B cell (primary cell): ENCODE data around the gene UBA1. TPM values are rescaled to one million over a fixed set of nuclear protein-coding genes. Genes with fewer than 3 reads are reported as not detected.

ENCODE experiments used
- ATAC-seq: fragments of 200-7000 bp; cut with Tn5 transposase; one replicate; pipeline ENCODE4 v1.10.0; 2021; ENCODE audit warnings: low read depth, mild to moderate bottlenecking, moderate number of reproducible peaks, moderate library complexity
- CTCF ChIA-PET: fragments of 350-600 bp; sonication (Branson Sonifier 250); formaldehyde crosslinking; loops from one replicate; lab custom pipeline; 2021; ENCODE audit warnings: antibody characterized with exemption, inconsistent platforms; lab: Charles Lee
- POLR2A ChIA-PET: fragments of 350-600 bp; sonication (Branson Sonifier 250); formaldehyde crosslinking; loops from one replicate; lab custom pipeline; 2021; ENCODE audit warnings: antibody characterized with exemption; lab: Charles Lee
- DNase-seq: peaks from one replicate; pipeline ENCODE4 v3.0.0; 2013
- H2AFZ ChIP-seq: 2 replicates; pipeline ENCODE4 v1.6.1; 2012; ENCODE audit warnings: mild to moderate bottlenecking, low read depth, low read length; ENCODE audit not compliant: insufficient read depth, poor library complexity, severe bottlenecking
- H3K27ac ChIP-seq, 2 donors: 1 replicate in 1 of 2; 2 replicates in 1 of 2; pipeline ENCODE4 v1.5.1; 2012 to 2013; ENCODE audit warnings: low read length in 2 of 2, mild to moderate bottlenecking in 2 of 2, moderate library complexity in 1 of 2
- H3K27me3 ChIP-seq, 4 experiments: fragments of 200-600 bp in 1 of 4; sonication (generic) in 1 of 4; replicated peaks in 1 of 4; 1 replicate in 2 of 4; 2 replicates in 2 of 4; pipeline versions ENCODE4 v1.6.1 to v1.7.0; 2013 to 2016; ENCODE audit warnings: low read length in 3 of 4, mild to moderate bottlenecking in 2 of 4, mixed read lengths in 1 of 4, moderate library complexity in 1 of 4; ENCODE audit not compliant: insufficient read depth in 4 of 4, control insufficient read depth in 3 of 4; ENCODE audit errors: control extremely low read depth in 1 of 4
- H3K36me3 ChIP-seq, 2 experiments: replicated peaks in 1 of 2; 1 replicate in 1 of 2; 2 replicates in 1 of 2; pipeline versions ENCODE4 v1.6.1 to v1.7.1; 2013; ENCODE audit warnings: low read length in 1 of 2; ENCODE audit not compliant: insufficient read depth in 2 of 2, control insufficient read depth in 1 of 2; ENCODE audit errors: control extremely low read depth in 1 of 2, extremely low read depth in 1 of 2
- H3K4me1 ChIP-seq, 2 donors: fragments of 200-600 bp in 1 of 2; sonication (generic) in 1 of 2; 1 replicate in 1 of 2; 2 replicates in 1 of 2; pipeline versions ENCODE4 v1.5.1 to v1.6.1; 2013 to 2017; ENCODE audit warnings: low read length in 2 of 2; ENCODE audit not compliant: control insufficient read depth in 2 of 2, insufficient read depth in 2 of 2
- H3K4me2 ChIP-seq: replicated peaks from 2 replicates; pipeline ENCODE3; 2012; ENCODE audit warnings: mild to moderate bottlenecking, low read depth, low read length; ENCODE audit not compliant: poor library complexity, severe bottlenecking
- H3K4me3 ChIP-seq, 5 experiments: fragments of 200-600 bp in 1 of 5; sonication (generic) in 1 of 5; 1 replicate in 3 of 5; 2 replicates in 2 of 5; pipeline versions ENCODE4 v1.5.1 to v1.7.0; 2011 to 2016; ENCODE audit warnings: low read length in 4 of 5, mild to moderate bottlenecking in 4 of 5, low read depth in 2 of 5, control low read depth in 1 of 5, moderate library complexity in 1 of 5; ENCODE audit not compliant: insufficient read depth in 1 of 5; ENCODE audit errors: control extremely low read depth in 1 of 5, extremely low read depth in 1 of 5
- H3K79me2 ChIP-seq: fragments of 200-600 bp; sonication (generic); one replicate; pipeline ENCODE4 v1.6.0; 2016; ENCODE audit warnings: low read length; ENCODE audit not compliant: control insufficient read depth, insufficient read depth
- H3K9ac ChIP-seq: fragments of 200-600 bp; sonication (generic); 2 replicates; pipeline ENCODE4 v1.6.1; 2017; ENCODE audit warnings: mild to moderate bottlenecking, low read length, moderate library complexity
- H3K9me3 ChIP-seq, 3 donors: one replicate each; pipeline versions ENCODE4 v1.6.1 to v1.7.1; 2013; ENCODE audit warnings: low read length in 2 of 3; ENCODE audit not compliant: control insufficient read depth in 2 of 3, insufficient read depth in 1 of 3; ENCODE audit errors: control extremely low read depth in 1 of 3
- H4K20me1 ChIP-seq: 2 replicates; pipeline ENCODE4 v1.6.0; 2012; ENCODE audit warnings: mild to moderate bottlenecking, low read length; ENCODE audit not compliant: insufficient read depth, control insufficient read depth, poor library complexity, severe bottlenecking
- H3K27ac Mint-ChIP-seq: one replicate; pipeline ENCODE4 v1.8.0; 2021; ENCODE audit warnings: mixed read lengths
- H3K27me3 Mint-ChIP-seq: one replicate; pipeline ENCODE4 v1.8.0; 2021; ENCODE audit warnings: mixed read lengths
- H3K4me1 Mint-ChIP-seq: one replicate; pipeline ENCODE4 v1.8.0; 2021; ENCODE audit warnings: mixed read lengths
- H3K4me3 Mint-ChIP-seq: one replicate; pipeline ENCODE4 v1.8.0; 2021; ENCODE audit warnings: mixed read lengths
- H3K9me3 Mint-ChIP-seq: one replicate; pipeline ENCODE4 v1.8.0; 2022; ENCODE audit warnings: mixed read lengths; ENCODE audit not compliant: insufficient read depth
- EZH2 ChIP-seq: IDR thresholded peaks from 2 replicates; pipeline ENCODE4 v1.6.1; 2012; ENCODE audit warnings: borderline replicate concordance, low read depth, mild to moderate bottlenecking, moderate library complexity, low read length; ENCODE audit not compliant: insufficient read depth, poor library complexity, severe bottlenecking
- WGBS: methylation state at CpG from one replicate; pipeline ENCODE4 v1.1.5; 2013; ENCODE audit warnings: missing lambda C conversion rate; ENCODE audit not compliant: insufficient coverage; 5-methylcytosine and 5-hydroxymethylcytosine counted together
- intact Hi-C: fragments of 100-400 bp; cut with micrococcal nuclease; formaldehyde crosslinking; loops from one replicate; pipeline ENCODE4 v1.10.0; 2022
- polyA plus RNA-seq: library from polyadenylated mRNA; depleted of rRNA; stranded (reverse); fragments of >200 nt; gene quantifications from 2 replicates; pipeline ENCODE4 v1.2.3, GENCODE V29; 2012
- total RNA-seq, 2 donors: library from RNA; stranded (reverse); fragments of 120-200 nt in 1 of 2; gene quantifications; 1 replicate in 1 of 2; 2 replicates in 1 of 2; pipeline versions ENCODE4 v1.2.3 to v1.2.4, GENCODE V29; 2013 to 2022
- TF ChIP-seq, protein P1 (sequence below): fragments of 200-600 bp; IDR thresholded peaks from one replicate; pipeline ENCODE4 v1.8.0; 2022; ENCODE audit warnings: antibody characterized with exemption, mild to moderate bottlenecking

Gene UBA1
- total and polyA plus RNA-seq, 2 donors (not counting 1 experiment from before 2014, with no cell fraction given): 166 to 211 TPM

DNA sequence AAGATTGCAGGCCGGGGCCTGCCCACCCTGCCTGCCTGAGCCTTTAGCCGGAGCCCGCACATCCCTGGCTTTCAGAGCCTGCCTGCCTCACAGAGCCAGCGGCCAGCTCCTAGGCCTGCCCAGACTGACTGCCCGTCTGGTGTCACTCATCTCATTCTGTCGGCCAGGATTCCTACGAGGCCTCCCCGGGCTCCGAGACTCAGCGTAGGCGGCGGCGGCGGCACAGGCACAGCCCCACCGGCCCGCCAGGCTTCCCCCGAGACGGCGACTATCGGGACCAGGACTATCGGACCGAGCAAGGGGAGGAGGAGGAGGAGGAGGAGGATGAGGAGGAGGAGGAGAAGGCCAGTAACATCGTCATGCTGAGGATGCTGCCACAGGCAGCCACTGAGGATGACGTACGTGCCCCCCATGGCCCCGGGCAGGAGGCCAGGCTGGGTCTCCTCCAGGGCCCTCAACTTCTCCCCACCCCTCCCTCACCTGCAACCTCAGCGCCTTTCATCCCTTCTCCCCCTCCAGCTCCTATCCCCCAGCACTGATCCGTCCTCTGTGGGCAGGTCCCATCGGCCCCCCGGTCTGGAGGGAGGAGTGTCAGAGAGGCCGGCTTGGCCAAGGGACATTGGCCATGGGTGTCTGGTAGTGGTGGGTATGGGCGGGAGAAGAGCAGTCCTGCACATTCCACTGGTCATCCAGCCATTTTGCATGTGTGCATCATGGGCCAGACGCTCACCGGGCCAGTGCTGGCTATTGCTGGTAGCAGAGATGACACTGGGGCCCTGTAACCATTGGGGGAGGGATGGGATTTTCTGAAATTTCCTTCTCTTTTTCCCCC lies 22.6 kb upstream of the UBA1 start:
- CTCF ChIA-PET: no interaction called here
- peaks cover 0 to 36% of the 10 kb centered on the region in 2 experiments for H3K36me3 ChIP-seq

DNA sequence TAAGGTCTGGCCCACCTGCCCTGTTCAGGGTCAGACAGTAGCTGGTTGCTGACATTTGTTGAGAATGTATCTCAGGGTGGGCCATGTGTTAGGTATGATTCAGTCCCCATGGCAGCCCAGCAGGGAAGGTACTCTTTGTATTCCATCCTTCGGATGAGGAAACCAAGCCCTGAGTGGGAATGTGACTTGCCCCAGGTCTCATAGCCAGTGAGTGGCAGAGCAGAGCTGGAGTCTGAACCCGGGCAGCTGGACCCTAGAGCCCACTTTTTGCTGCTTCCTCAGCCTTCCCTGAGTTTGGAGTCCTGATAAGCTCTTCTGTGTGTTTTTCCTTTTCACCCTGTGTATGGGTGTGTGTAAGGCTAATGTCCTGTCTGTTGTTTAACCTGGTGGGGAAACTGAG lies 21.6 kb upstream of the UBA1 start:
- H3K27me3 Mint-ChIP-seq: no peaks in the 10 kb centered on the region
- no peak overlapping the region for H3K4me3 Mint-ChIP-seq
- ChIA-PET CTCF (no interaction called here), POLR2A (interaction anchor here (0.6 kb wide), 1 partner anchor 202 kb away, joined by 5 read pairs; no protein-coding TSS in a partner anchor)
- Histone ChIP-seq H3K27ac (no peak overlapping the region), H2AFZ (no peak overlapping the region), H3K4me2 (no peak overlapping the region), H3K4me3 (no peak overlapping the region), H3K9ac (no peak overlapping the region), H3K27me3 (no peaks in the 10 kb centered on the region), H3K9me3 (no peaks in the 10 kb centered on the region), H3K79me2 (peaks cover 35% of the 10 kb centered on the region), H4K20me1 (peaks cover 22% of the 10 kb centered on the region), H3K4me1 (no peaks in the 10 kb centered on the region), H3K36me3 (peaks cover 0 to 40% of the 10 kb centered on the region in 2 experiments)
- ATAC-seq (no peak), DNase-seq (no peak)
- TF ChIP-seq, protein P1, sequence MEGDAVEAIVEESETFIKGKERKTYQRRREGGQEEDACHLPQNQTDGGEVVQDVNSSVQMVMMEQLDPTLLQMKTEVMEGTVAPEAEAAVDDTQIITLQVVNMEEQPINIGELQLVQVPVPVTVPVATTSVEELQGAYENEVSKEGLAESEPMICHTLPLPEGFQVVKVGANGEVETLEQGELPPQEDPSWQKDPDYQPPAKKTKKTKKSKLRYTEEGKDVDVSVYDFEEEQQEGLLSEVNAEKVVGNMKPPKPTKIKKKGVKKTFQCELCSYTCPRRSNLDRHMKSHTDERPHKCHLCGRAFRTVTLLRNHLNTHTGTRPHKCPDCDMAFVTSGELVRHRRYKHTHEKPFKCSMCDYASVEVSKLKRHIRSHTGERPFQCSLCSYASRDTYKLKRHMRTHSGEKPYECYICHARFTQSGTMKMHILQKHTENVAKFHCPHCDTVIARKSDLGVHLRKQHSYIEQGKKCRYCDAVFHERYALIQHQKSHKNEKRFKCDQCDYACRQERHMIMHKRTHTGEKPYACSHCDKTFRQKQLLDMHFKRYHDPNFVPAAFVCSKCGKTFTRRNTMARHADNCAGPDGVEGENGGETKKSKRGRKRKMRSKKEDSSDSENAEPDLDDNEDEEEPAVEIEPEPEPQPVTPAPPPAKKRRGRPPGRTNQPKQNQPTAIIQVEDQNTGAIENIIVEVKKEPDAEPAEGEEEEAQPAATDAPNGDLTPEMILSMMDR: no peak
- TF ChIP-seq EZH2: no peak
- no peaks in the 10 kb centered on the region for H3K4me1 Mint-ChIP-seq
- intact Hi-C loops: no loop called here
- no peaks in the 10 kb centered on the region for H3K9me3 Mint-ChIP-seq
- no peak overlapping the region for H3K27ac Mint-ChIP-seq
- 100% methylated on average over 1 of the region's 2 CpGs for WGBS

More for the DNA sequence above, 22.6 kb upstream of the UBA1 start:
- Mint-ChIP-seq H3K4me1 (peaks cover 1% of the 10 kb centered on the region), H3K4me3 (no peak overlapping the region), H3K27me3 (no peaks in the 10 kb centered on the region), H3K9me3 (no peaks in the 10 kb centered on the region), H3K27ac (no peak overlapping the region)
- Histone ChIP-seq H3K4me3 (no peak overlapping the region), H2AFZ (no peak overlapping the region), H3K9ac (no peak overlapping the region), H3K4me1 (no peaks in the 10 kb centered on the region), H3K4me2 (no peak overlapping the region), H4K20me1 (peaks cover 22% of the 10 kb centered on the region), H3K27ac (no peak overlapping the region), H3K27me3 (no peaks in the 10 kb centered on the region), H3K79me2 (peaks cover 43% of the 10 kb centered on the region), H3K9me3 (no peaks in the 10 kb centered on the region)
- POLR2A ChIA-PET: interaction anchor here (0.5 to 0.6 kb wide), 2 partner anchors 203 to 1899 kb away, joined by 4 to 5 read pairs; no protein-coding TSS in a partner anchor
- TF ChIP-seq, protein P1: no peak
- TF ChIP-seq EZH2: no peak
- 94% methylated on average over 6 of the region's 34 CpGs for WGBS
- ATAC-seq (no peak), DNase-seq (no peak)
- intact Hi-C loops: no loop called here
